ENCODE results near the gene ROBO1.

Gene ROBO1

GRCh38 chr3:78951342-78951945, 816.4 kb downstream of the ROBO1 start:
- DNase-seq, result no peak

DNA sequence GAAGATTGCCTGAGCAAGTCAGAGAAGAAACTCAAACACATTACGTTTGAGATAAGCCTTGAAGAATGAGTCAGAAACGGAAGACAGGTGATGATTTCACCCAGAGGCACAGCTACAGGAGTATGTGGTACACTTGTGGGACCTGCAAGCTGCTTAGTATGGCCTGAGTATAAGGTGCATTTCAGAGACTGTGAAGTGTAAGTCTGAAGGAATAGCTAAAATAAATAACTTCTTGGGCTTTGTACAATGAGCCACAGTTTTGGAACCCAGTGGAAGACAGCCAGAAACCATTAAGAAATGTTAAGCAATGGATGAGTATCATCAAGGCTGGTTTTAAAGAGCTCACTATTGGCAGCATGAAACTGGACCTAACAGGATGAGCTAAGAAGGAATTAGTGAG, 826.2 kb downstream of the ROBO1 start:
- no peak for DNase-seq

DNA sequence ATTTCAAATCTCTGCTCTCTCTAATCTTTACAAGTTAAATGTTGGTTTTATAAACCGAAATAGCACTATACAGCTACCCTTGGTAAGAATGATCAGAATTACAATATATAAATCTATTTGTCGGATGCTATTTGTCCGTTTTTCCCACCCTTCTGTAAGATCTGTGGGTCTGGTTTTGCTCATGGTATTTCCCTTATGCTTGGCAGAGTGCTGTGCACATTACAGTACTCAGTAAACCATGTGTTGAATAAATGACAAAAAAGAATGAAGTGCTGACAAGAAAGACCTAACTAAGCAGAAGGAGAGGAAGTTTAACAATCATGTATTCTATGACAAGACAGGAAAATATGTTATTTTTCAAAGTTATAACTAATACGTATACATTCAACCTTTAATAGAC, 827.2 kb downstream of the ROBO1 start:
- no peak for DNase-seq

GRCh38 chr3:78940128-78940527, 827.7 kb downstream of the ROBO1 start:
- no peak for DNase-seq

DNA sequence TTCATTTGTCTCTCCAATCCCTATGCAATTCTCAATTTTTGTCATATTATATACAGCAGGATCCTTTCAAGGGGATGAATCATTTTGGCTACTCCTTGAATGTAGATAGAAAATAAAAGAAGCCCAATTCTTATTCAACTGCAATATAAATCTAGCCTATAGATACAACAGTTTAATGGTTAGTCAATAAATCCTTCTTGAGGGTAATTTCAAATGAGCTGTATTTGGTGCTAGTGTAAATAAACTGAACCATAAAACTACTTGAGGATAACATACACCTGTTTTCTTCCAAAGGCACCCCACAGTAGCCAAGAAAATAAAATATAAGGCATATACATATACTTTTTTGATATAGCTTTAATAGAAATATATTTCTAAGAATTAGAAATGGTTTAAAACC, 830.3 kb downstream of the ROBO1 start:
- DNase-seq, result no peak

DNA sequence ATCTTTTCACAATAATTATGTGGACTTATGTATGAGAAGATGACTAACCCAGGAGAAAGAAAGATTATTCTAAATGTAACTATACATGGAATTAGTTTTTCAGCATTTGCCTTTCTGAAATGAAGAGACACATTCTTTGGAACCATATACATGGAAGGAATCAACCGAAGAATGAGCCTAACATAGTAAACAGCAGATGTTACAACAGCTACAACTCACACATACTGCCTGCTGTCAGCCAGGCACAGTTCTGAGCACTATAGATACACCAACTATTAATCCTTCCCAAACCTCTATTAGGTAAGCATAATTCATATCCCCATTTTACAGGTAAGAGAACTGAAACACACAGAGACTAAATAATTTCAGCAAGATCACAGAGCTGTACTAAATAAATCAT, 840.0 kb downstream of the ROBO1 start:
- DNase-seq, result no peak

DNA sequence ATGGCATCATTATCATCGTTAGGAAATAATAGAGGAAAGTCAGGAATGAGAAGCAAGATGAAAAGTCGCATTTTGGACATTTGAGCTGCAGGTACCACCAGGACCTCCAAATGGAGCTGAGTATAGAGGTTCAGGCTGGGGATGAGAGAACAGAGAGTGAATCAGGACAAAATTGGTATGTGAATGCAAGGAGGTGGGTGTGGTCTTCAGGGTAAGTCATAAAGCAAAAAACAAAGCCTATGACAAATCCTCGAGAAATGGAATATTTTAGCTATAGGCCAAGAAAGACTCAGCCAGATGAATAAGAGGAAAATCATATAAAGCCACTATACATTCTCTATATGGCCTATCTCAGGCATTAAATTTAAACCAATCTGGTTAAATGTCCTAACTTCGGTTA, 841.3 kb downstream of the ROBO1 start:
- DNase-seq, result no peak

DNA sequence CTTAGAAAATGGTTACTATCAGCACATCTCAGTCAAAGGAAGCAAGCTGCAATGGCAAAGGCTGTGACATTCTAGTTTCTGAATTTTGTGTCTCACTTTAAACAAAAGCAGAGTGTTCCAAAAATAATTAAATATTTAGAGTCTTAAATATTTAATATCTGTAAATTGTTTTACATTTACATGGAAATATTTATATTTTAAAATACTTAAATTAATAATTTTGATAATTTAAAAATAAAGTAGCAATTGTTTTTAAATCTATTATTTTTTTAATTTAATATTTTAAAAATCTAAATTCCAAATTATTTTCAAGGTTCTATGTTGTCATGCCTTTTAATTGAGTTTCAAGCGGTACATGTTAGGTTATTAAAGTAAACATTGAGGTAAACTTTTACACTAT, 843.1 kb downstream of the ROBO1 start:
- no peak for DNase-seq

- DNase-seq, result no peak
Observed at GRCh38 chr3:78919021-78919755, 848.6 kb downstream of the ROBO1 start.

GRCh38 chr3:78918361-78919020, 849.3 kb downstream of the ROBO1 start:
- DNase-seq, result no peak

DNA sequence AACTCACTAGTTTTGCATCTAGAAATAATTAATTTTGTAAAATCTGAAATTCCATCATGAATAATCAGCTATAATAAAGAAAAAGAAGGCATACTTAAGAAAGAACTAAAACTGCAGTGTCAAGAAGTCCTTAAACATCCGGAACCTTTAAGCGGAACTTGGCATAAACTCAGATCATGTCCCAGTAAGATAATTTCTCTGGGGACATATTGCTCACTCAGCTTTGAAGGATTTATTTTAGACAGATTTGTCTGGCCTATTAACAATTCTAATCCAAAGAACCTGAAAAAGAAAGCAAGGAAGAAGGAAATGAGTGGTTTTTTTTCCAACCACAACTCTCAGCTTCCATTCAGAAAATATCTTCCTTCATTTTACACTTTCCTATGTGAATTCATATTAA, 850.3 kb downstream of the ROBO1 start:
- DNase-seq, result no peak

GRCh38 chr3:78913711-78914110, 854.1 kb downstream of the ROBO1 start:
- no peak for DNase-seq

DNA sequence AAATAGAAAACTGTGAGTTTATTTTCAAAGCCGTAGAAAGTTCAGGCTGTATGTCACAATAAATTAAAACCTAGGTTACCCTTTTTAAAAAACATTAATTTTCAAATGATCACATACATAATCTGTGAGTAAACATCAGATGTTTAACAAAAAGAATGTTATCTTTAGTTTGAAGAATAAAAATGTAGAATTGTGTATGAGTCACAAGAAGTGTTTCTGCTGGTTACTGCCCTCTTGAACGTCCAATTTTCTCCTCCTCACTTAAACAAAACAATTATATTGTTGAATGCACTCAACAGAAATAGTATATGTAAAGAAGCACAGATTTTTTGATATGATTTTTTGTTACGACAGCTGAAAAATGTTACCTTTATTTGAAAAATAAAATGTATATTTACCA, 855.1 kb downstream of the ROBO1 start:
- DNase-seq, result no peak

GRCh38 chr3:78912259-78912658, 855.5 kb downstream of the ROBO1 start:
- DNase-seq, result no peak

DNA sequence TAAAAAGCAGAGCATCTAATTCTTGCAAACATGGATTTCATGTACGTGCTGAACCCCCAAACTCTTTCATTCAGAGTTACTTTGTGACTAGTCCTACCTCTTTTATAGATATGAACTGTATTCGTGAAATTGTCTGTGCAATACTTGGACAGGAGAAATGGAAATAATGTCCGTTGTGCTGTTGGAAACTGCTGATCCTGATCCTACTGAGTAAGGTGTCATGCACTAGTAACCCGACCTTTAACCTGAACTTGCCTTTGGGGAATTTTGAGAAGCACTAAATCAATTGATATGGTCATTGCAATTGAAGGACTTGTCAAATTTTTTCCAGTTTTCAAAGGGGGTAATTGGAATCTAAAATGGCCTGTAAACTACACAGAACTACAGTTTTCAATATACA, 856.4 kb downstream of the ROBO1 start:
- DNase-seq, result no peak

GRCh38 chr3:78908236-78908635, 859.6 kb downstream of the ROBO1 start:
- no peak for DNase-seq

DNA sequence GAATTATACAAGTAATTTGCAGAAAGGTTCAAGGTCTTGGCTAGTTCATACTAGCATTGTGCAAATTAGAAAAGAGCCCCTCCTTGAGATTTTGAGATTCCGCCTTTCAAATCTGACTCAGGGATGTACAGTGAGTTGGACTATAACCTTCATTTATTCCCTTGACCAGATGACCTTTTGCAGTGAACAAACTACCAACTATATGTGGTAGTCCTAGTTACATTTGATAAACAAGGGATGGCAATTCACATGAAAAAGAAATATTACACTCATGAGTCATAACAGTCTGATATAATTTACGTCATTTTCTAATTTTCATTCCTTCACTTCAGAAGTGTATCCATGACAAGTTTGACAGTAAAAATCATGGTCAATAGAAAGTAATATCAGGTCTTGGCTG, 860.4 kb downstream of the ROBO1 start:
- DNase-seq, result no peak

GRCh38 chr3:78906930-78907329, 860.9 kb downstream of the ROBO1 start:
- no peak for DNase-seq

DNA sequence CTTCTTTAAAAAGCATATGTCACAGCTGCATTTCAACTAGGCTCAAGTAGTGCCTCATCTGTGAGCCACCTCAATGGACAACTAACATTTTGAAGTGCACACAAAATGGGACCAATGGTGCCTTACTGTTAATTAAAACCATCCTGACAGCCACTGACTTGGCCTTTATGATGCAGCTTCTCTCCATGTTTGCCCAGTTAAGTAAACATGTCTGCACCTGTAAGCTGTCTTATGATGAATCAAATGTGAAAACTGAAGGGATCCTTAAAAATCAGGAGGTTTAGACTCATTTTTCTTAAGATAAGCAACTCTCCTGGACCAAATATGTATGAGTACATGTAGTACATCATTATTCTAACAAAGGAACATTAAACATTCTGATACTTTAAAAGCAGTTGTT, 861.6 kb downstream of the ROBO1 start:
- DNase-seq, result no peak

GRCh38 chr3:78905700-78906099, 862.1 kb downstream of the ROBO1 start:
- DNase-seq, result no peak

DNA sequence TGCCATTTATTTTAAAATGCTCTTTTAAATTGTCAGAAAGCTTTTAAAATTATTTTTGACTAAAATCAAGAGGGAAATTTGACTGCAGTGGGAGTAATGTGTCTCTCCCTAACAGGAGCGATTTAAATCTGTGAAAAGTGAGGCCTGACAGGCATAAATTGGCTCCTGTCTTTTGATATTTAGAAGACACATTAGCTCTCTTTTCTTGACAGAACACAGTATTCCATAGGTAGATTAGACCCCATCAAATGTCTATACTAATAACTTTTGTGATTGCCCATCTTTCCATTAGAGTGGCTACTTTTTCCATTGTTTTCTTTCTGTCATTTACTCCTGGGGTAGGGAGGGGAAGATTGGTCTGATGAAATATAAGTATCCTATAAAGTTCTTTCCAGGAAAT, 866.3 kb downstream of the ROBO1 start:
- no peak for DNase-seq

DNA sequence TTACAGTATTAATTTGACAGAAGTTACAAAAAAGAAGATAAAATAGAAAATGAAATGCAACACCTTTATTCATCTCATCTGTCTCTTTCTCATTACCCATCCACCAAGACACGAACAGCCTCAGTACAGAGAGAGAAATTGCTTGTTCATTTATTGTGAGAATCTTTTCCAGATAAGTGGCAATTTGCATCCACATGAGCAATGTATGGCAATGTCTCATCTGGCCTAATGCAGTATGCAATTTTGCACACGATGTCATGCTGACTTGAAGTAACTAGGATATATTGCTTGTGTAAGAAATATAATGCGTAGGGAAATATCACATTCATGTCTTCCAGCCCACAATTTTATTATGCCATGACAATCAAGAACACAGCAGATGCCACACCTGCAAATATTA, 866.9 kb downstream of the ROBO1 start:
- no peak for DNase-seq

DNA sequence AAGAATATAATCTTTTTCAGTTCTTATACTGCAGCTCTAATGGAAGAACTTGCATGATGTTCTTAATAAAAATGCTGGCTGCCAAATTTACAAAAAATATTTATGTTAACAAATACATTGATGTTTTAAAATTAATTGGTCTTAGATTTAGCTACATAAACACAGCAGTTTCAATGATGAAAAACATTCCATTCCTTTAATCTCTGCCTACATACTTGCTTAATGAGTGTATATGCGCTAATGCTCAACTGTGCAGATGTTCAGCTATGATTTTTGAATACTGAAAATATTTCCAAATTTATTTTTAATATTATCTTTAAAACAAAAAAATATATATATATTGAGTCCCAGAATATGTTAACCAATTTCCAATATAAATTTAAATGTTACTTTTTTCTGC, 867.4 kb downstream of the ROBO1 start:
- no peak for DNase-seq

- DNase-seq, result no peak
Observed at GRCh38 chr3:78895528-78895927, 872.3 kb downstream of the ROBO1 start.

DNA sequence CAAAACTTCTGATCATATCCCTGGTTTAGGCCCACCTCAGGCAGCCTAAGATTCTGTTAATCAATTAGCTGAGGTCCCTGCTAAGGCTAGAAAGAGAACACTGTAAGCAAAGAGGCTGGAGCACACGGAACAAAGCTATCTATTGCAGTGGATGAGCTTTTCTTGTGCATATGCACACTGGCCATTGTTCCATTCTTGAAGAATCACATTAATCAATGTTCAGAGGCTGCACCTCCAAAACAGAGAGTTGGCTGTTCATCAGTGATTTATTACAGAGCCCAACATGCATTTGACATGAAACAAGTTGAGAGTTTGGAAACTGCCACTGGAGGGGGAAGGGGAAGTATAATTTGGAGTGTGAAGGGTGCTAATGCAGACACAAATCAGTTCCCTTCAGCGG, 873.0 kb downstream of the ROBO1 start:
- no peak for DNase-seq
